Mucosa of rectum (tissue), 2 donors: ENCODE measurements around the gene P2RY14.

Experiments
- H3K27ac ChIP-seq, 2 donors: one replicate each; pipeline ENCODE4 v1.7.0; 2013; ENCODE audit warnings: inconsistent platforms in 2 of 2, low read depth in 2 of 2, low read length in 2 of 2
- H3K27me3 ChIP-seq, 2 donors: one replicate each; pipeline ENCODE4 v1.7.0; 2013; ENCODE audit warnings: low read length in 2 of 2; ENCODE audit not compliant: control insufficient read depth in 2 of 2, insufficient read depth in 2 of 2
- H3K36me3 ChIP-seq, 2 donors: one replicate each; pipeline ENCODE4 v1.7.0; 2013; ENCODE audit warnings: low read length in 2 of 2; ENCODE audit not compliant: control insufficient read depth in 2 of 2, insufficient read depth in 2 of 2
- H3K4me1 ChIP-seq, 2 donors: one replicate each; pipeline ENCODE4 v1.7.0; 2013; ENCODE audit warnings: low read length in 2 of 2, mild to moderate bottlenecking in 1 of 2; ENCODE audit not compliant: control insufficient read depth in 2 of 2, insufficient read depth in 2 of 2
- H3K4me3 ChIP-seq, 2 donors: one replicate each; pipeline ENCODE4 v1.7.0; 2013; ENCODE audit warnings: low read length in 2 of 2
- H3K9ac ChIP-seq, 2 donors: one replicate each; pipeline ENCODE4 v1.7.0; 2013; ENCODE audit warnings: low read length in 2 of 2, low read depth in 1 of 2, mild to moderate bottlenecking in 1 of 2
- H3K9me3 ChIP-seq, 2 donors: one replicate each; pipeline ENCODE4 v1.7.0; 2013; ENCODE audit warnings: low read length in 2 of 2; ENCODE audit not compliant: control insufficient read depth in 2 of 2
- donor health status: healthy.
- donor health status: Normal muscosa, but diverticular disease.

The P2RY14 gene

DNA sequence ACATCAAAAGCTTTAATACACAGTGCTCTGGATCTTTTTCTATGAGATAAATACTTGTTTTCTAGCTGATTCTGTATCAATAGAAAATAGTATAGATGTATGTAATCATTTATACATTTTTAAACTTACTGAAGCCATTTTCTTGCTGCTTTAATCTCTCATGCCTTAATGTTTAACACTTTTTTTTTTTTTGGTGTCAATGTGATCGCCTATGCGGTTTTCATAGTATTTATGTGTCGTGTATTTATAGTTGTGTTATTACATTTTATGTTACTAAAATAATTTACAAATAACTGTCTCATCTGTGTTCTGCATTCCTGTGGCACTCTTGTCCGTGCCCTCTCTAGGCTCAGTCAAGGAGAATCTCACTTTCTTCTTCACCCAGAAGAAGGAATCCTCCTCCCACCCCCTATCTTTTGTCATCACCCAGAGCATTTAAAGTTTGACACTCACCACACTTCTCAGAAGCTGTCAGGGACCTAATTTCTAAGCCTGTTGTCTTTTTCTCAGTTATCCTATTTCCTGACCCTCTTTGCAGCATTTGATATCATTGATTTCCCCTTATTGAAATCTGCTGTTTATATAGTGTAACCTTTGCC, 54.0 kb downstream of the P2RY14 start:
- H3K27me3 ChIP-seq: no peaks in the 10 kb centered on the region
- H3K9ac ChIP-seq: no peak overlapping the region
- H3K27ac ChIP-seq: no peak overlapping the region
- peaks cover 0 to 4% of the 10 kb centered on the region in 2 donors for H3K4me1 ChIP-seq
- no peak overlapping the region for H3K4me3 ChIP-seq
- H3K36me3 ChIP-seq: no peaks in the 10 kb centered on the region
- no peaks in the 10 kb centered on the region for H3K9me3 ChIP-seq

DNA sequence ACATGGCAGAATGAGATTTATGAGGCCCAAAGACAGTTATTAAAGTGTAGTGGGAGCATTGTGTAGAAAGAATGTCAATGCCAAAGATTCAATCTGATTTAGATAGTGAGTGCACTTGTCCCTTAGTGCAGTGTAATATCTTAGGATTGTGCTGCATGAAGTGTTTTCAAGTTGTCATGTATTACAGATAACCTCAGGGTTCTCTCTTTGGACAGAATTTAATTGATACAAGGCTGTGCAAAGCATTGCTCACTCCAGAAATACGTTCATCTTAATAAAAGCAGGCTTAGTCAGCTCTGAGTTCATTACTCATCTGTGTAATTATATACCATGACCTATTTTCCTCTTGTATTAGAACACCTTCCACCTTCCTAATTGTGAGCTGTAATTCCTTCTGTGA, 59.3 kb downstream of the P2RY14 start:
- H3K9me3 ChIP-seq: no peaks in the 10 kb centered on the region
- H3K9ac ChIP-seq: no peak overlapping the region
- no peaks in the 10 kb centered on the region for H3K27me3 ChIP-seq
- no peaks in the 10 kb centered on the region for H3K36me3 ChIP-seq
- H3K27ac ChIP-seq: no peak overlapping the region
- no peaks in the 10 kb centered on the region for H3K4me1 ChIP-seq
- no peak overlapping the region for H3K4me3 ChIP-seq

DNA sequence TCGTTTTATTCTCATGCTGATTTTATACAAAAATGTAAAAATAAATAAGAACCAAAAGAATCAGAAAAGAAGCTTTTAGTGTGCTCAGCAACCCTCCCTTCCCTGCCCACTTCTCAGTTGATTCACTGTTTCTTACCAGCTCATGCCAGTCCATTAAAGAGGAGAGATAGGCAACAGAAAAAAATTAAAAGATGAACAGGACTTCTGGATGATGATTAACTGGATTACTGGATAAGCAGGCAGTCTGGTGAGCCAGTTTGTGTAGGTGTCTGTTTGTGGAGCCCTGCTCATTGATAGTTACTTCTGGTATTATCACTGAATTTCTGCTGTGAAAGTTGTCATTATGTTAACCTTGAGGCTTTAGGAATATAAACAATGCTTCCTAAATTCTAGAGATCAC, 60.2 kb downstream of the P2RY14 start:
- Histone ChIP-seq H3K4me3 (no peak overlapping the region), H3K27me3 (no peaks in the 10 kb centered on the region), H3K27ac (no peak overlapping the region), H3K4me1 (no peaks in the 10 kb centered on the region), H3K9ac (no peak overlapping the region), H3K36me3 (no peaks in the 10 kb centered on the region), H3K9me3 (no peaks in the 10 kb centered on the region)

DNA sequence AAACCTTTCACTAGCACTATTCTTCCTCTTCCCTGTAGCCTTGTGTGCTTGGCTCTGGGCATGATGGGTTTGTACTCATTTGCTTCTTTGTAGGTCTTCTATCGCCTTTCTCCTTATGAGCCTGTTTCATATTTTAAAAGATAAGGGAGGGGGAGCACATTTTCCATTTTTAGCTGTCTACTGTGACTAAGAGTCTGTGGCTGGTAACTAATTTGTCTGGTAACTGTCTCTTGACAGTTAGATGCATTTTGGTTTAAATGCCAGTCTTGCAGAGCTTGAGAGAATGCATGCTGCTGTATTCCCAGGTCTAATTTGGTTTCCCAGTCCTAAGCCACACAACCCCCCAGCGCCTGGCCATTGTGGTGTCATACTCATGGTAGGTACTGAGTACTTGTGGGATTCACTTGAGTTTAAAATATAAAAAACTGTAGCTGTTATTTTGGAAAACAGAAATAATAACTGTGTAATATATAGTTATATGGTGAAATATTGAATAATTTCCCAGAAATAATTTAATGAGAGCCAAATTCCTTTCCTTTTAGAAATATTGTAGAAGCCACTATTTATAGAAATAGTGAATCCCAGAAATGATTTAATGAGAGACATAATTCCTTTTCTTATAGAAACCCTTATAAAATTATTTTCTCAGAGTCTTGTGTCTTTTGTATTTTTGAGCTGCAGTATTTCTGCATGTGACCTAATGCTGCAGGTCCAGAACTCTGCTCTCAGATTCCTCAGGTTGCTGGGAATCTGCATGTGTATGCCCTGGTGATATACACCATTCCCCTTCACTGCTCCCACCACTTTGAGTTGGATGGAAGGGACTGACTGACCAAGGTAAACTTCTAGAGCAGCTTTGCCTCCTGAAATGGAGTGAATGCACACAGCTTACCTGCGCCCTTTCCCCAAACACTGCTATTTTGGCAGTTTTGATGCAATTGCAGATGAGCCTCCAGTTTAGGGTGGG, 61.4 kb downstream of the P2RY14 start:
- no peaks in the 10 kb centered on the region for H3K27me3 ChIP-seq
- H3K4me1 ChIP-seq: no peaks in the 10 kb centered on the region
- H3K4me3 ChIP-seq: no peak overlapping the region
- H3K9me3 ChIP-seq: no peaks in the 10 kb centered on the region
- H3K27ac ChIP-seq: no peak overlapping the region
- H3K36me3 ChIP-seq: no peaks in the 10 kb centered on the region
- H3K9ac ChIP-seq: no peak overlapping the region

DNA sequence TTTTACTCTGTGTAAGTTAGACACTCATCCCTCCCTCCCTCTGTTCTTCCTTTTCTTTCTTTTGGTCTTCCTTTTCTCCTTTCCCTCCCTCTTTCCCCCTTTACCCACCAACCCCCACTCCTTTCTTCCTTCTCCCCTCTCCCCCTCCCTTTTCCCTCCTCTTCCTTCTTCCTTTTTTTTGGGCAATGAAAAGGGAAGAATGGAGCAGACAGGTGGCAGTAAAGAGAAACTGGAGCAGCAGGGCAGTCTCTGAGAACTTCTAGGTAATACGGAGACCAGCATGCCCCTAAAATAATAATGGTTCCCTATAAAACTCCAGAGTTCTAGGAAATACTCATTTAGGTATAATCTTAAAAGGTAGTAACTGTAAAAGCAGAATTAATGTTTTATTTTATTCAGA, 63.9 kb downstream of the P2RY14 start:
- Histone ChIP-seq H3K4me1 (peaks cover 0 to 8% of the 10 kb centered on the region in 2 donors), H3K36me3 (no peaks in the 10 kb centered on the region), H3K4me3 (no peak overlapping the region), H3K9ac (no peak overlapping the region), H3K9me3 (no peaks in the 10 kb centered on the region), H3K27me3 (no peaks in the 10 kb centered on the region), H3K27ac (no peak overlapping the region)

DNA sequence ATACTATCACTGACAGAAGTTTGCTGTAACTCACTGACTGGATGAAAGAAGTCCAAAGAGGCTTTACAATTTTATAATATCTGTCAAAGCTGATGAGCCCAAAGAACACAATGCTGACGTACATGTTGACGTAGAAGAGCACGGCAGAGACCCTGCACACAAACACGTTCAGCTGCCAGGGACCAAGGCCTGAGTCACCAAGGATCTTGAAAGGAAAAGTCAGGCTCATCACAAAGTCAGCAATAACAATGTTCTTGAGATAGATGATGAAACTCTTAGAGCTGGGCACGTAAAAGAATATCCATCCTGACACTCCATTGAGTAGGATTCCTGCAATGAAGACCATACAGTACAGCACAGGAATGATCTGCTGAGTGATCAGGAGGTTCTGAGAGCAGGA, 64.5 kb downstream of the P2RY14 start:
- H3K27ac ChIP-seq: no peak overlapping the region
- H3K27me3 ChIP-seq: no peaks in the 10 kb centered on the region
- no peaks in the 10 kb centered on the region for H3K36me3 ChIP-seq
- H3K9ac ChIP-seq: no peak overlapping the region
- peaks cover 0 to 8% of the 10 kb centered on the region in 2 donors for H3K4me1 ChIP-seq
- no peak overlapping the region for H3K4me3 ChIP-seq
- no peaks in the 10 kb centered on the region for H3K9me3 ChIP-seq

DNA sequence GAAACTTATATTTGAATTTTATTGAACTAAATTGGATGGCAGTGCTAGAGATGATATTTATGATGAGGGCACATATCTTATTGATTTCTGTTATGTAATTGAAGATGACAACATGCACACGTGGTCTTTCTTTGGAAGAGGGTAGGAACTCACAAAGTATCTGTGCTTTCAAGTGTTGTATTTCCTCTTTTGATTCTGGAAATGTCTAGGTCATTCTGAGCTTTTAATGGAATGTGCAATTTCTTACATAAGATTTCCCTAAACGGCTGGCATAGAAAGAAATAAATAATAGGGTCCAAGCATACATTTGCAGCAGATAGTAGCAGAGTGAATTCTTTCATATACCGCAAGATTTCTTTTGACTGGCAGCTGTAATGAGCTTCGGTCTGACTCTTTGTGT, 65.2 kb downstream of the P2RY14 start:
- peaks cover 0 to 8% of the 10 kb centered on the region in 2 donors for H3K4me1 ChIP-seq
- H3K9ac ChIP-seq: no peak overlapping the region
- no peaks in the 10 kb centered on the region for H3K9me3 ChIP-seq
- H3K27ac ChIP-seq: no peak overlapping the region
- no peaks in the 10 kb centered on the region for H3K27me3 ChIP-seq
- H3K36me3 ChIP-seq: no peaks in the 10 kb centered on the region
- H3K4me3 ChIP-seq: no peak overlapping the region

DNA sequence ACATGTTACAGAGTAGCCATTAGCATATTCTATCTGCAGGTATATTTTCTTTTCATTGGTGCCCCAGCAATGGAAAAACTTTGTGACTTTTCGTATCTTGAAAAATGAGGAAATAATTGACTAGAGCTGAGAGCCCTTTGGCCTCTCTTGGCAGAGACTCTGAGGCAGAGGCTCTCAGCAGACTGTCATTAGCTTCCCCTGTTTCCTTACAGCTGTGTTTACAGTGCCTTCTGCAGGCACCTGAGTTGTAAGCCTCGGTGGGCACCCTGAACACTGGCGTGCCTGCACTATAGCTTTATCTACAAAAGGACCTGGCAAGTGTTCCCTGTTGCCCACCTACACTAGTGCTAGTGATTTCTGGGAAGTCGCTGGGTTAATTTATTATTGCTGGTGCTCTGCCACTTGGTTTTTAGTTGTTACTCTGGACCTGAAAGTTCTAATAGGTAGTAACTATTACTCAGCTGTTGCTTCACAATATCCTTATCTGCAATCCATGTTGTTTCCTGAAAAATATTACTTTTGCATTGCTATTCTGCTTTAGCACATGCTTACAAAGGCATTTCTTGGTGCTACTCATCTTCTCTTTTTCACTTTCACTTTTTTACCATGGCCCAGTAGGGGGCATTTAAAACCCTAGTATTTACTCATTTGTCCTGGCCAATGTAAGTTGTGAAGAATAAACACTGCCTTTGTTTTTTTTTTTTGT, 67.5 kb downstream of the P2RY14 start:
- H3K4me1 ChIP-seq: peaks cover 0 to 8% of the 10 kb centered on the region in 2 donors
- no peaks in the 10 kb centered on the region for H3K9me3 ChIP-seq
- H3K27me3 ChIP-seq: no peaks in the 10 kb centered on the region
- peak overlapping the region in 1 of 2 donors; percentile 18 for H3K9ac ChIP-seq
- peak overlapping the region in 1 of 2 donors; percentile 48 for H3K4me3 ChIP-seq
- no peaks in the 10 kb centered on the region for H3K36me3 ChIP-seq
- no peak overlapping the region for H3K27ac ChIP-seq

DNA sequence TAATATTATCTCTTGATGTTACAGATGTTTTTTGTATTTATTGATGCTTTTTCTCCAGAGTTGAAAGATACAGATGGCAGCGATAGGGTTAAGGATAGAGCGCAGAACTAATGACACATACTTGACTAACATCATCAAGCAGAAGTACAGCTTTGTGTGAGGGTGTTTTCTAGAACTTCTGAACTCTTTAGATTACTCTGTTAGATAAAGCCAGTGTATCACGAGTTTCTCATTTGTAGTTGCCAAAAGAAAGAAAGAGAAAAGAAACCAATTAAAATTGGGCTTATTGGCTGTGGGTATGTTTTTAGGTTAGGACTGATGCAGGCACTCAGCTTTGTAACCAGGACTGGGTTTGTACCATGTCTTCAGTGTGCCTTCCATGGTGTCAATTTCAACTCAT, 68.7 kb downstream of the P2RY14 start:
- H3K9ac ChIP-seq: no peak overlapping the region
- no peaks in the 10 kb centered on the region for H3K27me3 ChIP-seq
- no peak overlapping the region for H3K4me3 ChIP-seq
- peaks cover 0 to 8% of the 10 kb centered on the region in 2 donors for H3K4me1 ChIP-seq
- no peak overlapping the region for H3K27ac ChIP-seq
- H3K36me3 ChIP-seq: no peaks in the 10 kb centered on the region
- H3K9me3 ChIP-seq: no peaks in the 10 kb centered on the region

DNA sequence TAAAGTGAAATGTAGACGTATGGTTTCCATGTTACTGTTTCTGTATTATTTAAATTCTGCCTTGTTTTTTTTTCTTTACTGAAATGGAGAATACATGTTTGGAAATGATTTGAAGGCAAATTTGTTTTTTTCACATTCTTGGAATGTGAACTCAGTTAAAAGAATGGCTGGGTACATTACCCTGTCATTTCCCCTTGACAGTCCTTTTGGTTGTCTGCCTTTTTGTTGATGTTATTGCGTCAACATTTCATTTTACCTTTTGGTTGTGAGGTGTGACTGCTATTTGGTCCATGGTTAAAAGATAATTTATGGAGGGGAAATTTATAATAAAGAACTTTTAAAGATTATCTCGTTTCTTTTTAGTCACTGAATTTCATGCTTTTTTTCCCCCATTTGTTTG, 72.1 kb downstream of the P2RY14 start:
- H3K4me3 ChIP-seq: no peak overlapping the region
- peaks cover 0 to 8% of the 10 kb centered on the region in 2 donors for H3K4me1 ChIP-seq
- H3K27ac ChIP-seq: no peak overlapping the region
- H3K9ac ChIP-seq: no peak overlapping the region
- no peaks in the 10 kb centered on the region for H3K9me3 ChIP-seq
- H3K36me3 ChIP-seq: no peaks in the 10 kb centered on the region
- no peaks in the 10 kb centered on the region for H3K27me3 ChIP-seq
